ENCODE measurements around the gene SPSB4. TPM values are rescaled to one million over a fixed set of nuclear protein-coding genes. Genes with fewer than 3 reads are reported as not detected.

SPSB4 gene
- total and polyA plus RNA-seq, 2 of the 8 experiments (the other 6 are each of a cell fraction or from before 2014, with no cell fraction given) = 15.1 to 17.2 TPM

GRCh38 chr3:141105828-141106628 is 54.9 kb downstream of the SPSB4 start (continued):
- TF ChIP-seq, protein P1, sequence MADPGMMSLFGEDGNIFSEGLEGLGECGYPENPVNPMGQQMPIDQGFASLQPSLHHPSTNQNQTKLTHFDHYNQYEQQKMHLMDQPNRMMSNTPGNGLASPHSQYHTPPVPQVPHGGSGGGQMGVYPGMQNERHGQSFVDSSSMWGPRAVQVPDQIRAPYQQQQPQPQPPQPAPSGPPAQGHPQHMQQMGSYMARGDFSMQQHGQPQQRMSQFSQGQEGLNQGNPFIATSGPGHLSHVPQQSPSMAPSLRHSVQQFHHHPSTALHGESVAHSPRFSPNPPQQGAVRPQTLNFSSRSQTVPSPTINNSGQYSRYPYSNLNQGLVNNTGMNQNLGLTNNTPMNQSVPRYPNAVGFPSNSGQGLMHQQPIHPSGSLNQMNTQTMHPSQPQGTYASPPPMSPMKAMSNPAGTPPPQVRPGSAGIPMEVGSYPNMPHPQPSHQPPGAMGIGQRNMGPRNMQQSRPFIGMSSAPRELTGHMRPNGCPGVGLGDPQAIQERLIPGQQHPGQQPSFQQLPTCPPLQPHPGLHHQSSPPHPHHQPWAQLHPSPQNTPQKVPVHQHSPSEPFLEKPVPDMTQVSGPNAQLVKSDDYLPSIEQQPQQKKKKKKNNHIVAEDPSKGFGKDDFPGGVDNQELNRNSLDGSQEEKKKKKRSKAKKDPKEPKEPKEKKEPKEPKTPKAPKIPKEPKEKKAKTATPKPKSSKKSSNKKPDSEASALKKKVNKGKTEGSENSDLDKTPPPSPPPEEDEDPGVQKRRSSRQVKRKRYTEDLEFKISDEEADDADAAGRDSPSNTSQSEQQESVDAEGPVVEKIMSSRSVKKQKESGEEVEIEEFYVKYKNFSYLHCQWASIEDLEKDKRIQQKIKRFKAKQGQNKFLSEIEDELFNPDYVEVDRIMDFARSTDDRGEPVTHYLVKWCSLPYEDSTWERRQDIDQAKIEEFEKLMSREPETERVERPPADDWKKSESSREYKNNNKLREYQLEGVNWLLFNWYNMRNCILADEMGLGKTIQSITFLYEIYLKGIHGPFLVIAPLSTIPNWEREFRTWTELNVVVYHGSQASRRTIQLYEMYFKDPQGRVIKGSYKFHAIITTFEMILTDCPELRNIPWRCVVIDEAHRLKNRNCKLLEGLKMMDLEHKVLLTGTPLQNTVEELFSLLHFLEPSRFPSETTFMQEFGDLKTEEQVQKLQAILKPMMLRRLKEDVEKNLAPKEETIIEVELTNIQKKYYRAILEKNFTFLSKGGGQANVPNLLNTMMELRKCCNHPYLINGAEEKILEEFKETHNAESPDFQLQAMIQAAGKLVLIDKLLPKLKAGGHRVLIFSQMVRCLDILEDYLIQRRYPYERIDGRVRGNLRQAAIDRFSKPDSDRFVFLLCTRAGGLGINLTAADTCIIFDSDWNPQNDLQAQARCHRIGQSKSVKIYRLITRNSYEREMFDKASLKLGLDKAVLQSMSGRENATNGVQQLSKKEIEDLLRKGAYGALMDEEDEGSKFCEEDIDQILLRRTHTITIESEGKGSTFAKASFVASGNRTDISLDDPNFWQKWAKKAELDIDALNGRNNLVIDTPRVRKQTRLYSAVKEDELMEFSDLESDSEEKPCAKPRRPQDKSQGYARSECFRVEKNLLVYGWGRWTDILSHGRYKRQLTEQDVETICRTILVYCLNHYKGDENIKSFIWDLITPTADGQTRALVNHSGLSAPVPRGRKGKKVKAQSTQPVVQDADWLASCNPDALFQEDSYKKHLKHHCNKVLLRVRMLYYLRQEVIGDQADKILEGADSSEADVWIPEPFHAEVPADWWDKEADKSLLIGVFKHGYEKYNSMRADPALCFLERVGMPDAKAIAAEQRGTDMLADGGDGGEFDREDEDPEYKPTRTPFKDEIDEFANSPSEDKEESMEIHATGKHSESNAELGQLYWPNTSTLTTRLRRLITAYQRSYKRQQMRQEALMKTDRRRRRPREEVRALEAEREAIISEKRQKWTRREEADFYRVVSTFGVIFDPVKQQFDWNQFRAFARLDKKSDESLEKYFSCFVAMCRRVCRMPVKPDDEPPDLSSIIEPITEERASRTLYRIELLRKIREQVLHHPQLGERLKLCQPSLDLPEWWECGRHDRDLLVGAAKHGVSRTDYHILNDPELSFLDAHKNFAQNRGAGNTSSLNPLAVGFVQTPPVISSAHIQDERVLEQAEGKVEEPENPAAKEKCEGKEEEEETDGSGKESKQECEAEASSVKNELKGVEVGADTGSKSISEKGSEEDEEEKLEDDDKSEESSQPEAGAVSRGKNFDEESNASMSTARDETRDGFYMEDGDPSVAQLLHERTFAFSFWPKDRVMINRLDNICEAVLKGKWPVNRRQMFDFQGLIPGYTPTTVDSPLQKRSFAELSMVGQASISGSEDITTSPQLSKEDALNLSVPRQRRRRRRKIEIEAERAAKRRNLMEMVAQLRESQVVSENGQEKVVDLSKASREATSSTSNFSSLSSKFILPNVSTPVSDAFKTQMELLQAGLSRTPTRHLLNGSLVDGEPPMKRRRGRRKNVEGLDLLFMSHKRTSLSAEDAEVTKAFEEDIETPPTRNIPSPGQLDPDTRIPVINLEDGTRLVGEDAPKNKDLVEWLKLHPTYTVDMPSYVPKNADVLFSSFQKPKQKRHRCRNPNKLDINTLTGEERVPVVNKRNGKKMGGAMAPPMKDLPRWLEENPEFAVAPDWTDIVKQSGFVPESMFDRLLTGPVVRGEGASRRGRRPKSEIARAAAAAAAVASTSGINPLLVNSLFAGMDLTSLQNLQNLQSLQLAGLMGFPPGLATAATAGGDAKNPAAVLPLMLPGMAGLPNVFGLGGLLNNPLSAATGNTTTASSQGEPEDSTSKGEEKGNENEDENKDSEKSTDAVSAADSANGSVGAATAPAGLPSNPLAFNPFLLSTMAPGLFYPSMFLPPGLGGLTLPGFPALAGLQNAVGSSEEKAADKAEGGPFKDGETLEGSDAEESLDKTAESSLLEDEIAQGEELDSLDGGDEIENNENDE (IDR thresholded peaks at IDR 0.05; ENCODE audit: insufficient replicate concordance, low read length) = no peak
- TF ChIP-seq POLR2A (IDR thresholded peaks at IDR 0.05; ENCODE audit: control extremely low read depth in 1 of 2, low read depth in 2 of 2, low read length in 2 of 2) (no peak), NRF1 (IDR thresholded peaks at IDR 0.05; ENCODE audit: low read depth, low read length) (no peak), YY1 (IDR thresholded peaks at IDR 0.05; ENCODE audit: low read depth, low read length) (no peak)

Data from H1 (cell line).